Heart left ventricle (tissue), 16 donors: ENCODE measurements around the gene TTC21B. TPM values are rescaled to one million over a fixed set of nuclear protein-coding genes. Genes with fewer than 3 reads are reported as not detected.

Experiments
- ATAC-seq, 4 donors: fragments of 200-7000 bp; cut with Tn5 transposase; one replicate each; pipeline ENCODE4 v1.9.1; 2020 to 2022; ENCODE audit warnings: moderate library complexity in 4 of 4, mild to moderate bottlenecking in 3 of 4, moderate number of reproducible peaks in 1 of 4
- DNase-seq, 5 donors: peaks; one replicate each; pipeline ENCODE4 v3.0.0-alpha.2; 2020
- H3K27ac ChIP-seq, 12 donors: fragments of 200-600 bp; sonication (generic) in 4 of 12; one replicate each; pipeline versions ENCODE4 v1.5.0 to v1.8.0; 2016 to 2022; ENCODE audit warnings: mild to moderate bottlenecking in 2 of 12
- H3K27me3 ChIP-seq, 9 donors: fragments of 200-600 bp; sonication (generic) in 2 of 9; one replicate each; pipeline versions ENCODE4 v1.5.1 to v1.8.0; 2016 to 2022; ENCODE audit warnings: mild to moderate bottlenecking in 3 of 9
- H3K36me3 ChIP-seq, 9 donors: fragments of 200-600 bp; sonication (generic) in 2 of 9; one replicate each; pipeline versions ENCODE4 v1.5.0 to v1.8.0; 2018 to 2022; ENCODE audit warnings: mild to moderate bottlenecking in 2 of 9
- H3K4me1 ChIP-seq, 12 donors: fragments of 200-600 bp; sonication (generic) in 4 of 12; one replicate each; pipeline versions ENCODE4 v1.5.0 to v1.8.0; 2016 to 2022; ENCODE audit warnings: mild to moderate bottlenecking in 3 of 12
- H3K4me3 ChIP-seq, 12 donors: fragments of 200-600 bp; sonication (generic) in 4 of 12; one replicate each; pipeline versions ENCODE4 v1.5.0 to v1.8.0; 2017 to 2022; ENCODE audit warnings: mild to moderate bottlenecking in 9 of 12, moderate library complexity in 4 of 12
- H3K9me3 ChIP-seq, 12 donors: fragments of 200-600 bp; sonication (generic) in 4 of 12; one replicate each; pipeline versions ENCODE4 v1.5.0 to v1.8.0; 2016 to 2022; ENCODE audit warnings: mild to moderate bottlenecking in 1 of 12
- CTCF ChIP-seq, 12 donors: fragments of 200-600 bp; sonication (generic) in 4 of 12; IDR thresholded peaks; one replicate each; pipeline versions ENCODE4 v1.5.0 to v1.8.0; 2018 to 2022; ENCODE audit warnings: antibody characterized with exemption in 12 of 12, mild to moderate bottlenecking in 5 of 12
- POLR2A ChIP-seq, 2 donors: fragments of 450-650 bp; IDR thresholded peaks; one replicate each; pipeline ENCODE4 v1.6.1; 2017; ENCODE audit warnings: antibody characterized with exemption in 2 of 2, mild to moderate bottlenecking in 2 of 2, moderate library complexity in 2 of 2
- WGBS, 4 donors: extraction: QIAGEN DNeasy Blood & Tissue Kit in 2 of 4; methylation state at CpG; one replicate each; pipeline versions ENCODE4 v1.1.5 to v1.1.7; 2013 to 2018; 5-methylcytosine and 5-hydroxymethylcytosine counted together
- intact Hi-C, 10 donors: fragments of 100-400 bp; cut with DNase I; formaldehyde crosslinking; loops; one replicate each; pipeline versions ENCODE4 v1.11.1 to v1.14.2; 2022
- polyA plus RNA-seq, 2 donors: library from polyadenylated mRNA; stranded (reverse); fragments of 200-250 nt; gene quantifications; one replicate each; pipeline ENCODE4 v1.2.3, GENCODE V29; 2013
- total RNA-seq, 9 donors: library from RNA; depleted of rRNA in 2 of 9; stranded (reverse); fragments of >200 nt in 2 of 9; fragmentation: NEBNext Ultra II Directional in 3 of 9; extraction: Animal tissue kit (Norgen Biotek cat#: 25700) in 3 of 9; gene quantifications; one replicate each; pipeline versions ENCODE4 v1.1.0 to v1.2.4, GENCODE V29; 2016 to 2023
- donor health status: ischemic (EF 13 %, LVEDD 7.1; RV severe dilation, severe dysfunction).
- donor health status: healthy with polysubstance abuse.
- donor health status: DM: no; HTN: yes; CAD: no.
- donor health status: DM: no; HTN: no; CAD: no.
- donor health status: ischemic (EF 25% LVEDD 6.9; RV normal size, moderate dysfunction).
- donor health status: ischemic (EF 25% LVEDD 5.7; RV mildly dilated, moderate dysfunction).
- donor health status: healthy.
- donor health status: DM: yes; HTN: yes; CAD: no.
- donor health status: ischemic (EF 35%, LVEDD 5.7; RV mildly dilated, moderate dysfunction).
- donor health status: nonischemic (EF 11% LVEDD 7.7; RV severe dilation, severe dysfunction).
- donor health status: DM: yes; HTN: yes; CAD: no.
- donor health status: PGD.
- donor health status: ischemic (EF 29% LVEDD 5.4; RV normal size, mild dysfunction).
- donor health status: nonischemic (EF 23%, LVEDD 6.1; RV moderate dilation, normal function).

TTC21B gene
- total and polyA plus RNA-seq, 11 donors = 3.7 to 16.1 (median 12.0) TPM

- Histone ChIP-seq H3K4me3 (no peak overlapping the region), H3K27me3 (peaks cover 0 to 4% (median 0%) of the 10 kb centered on the region in 9 donors), H3K27ac (no peak overlapping the region), H3K4me1 (no peaks in the 10 kb centered on the region), H3K9me3 (no peaks in the 10 kb centered on the region), H3K36me3 (no peaks in the 10 kb centered on the region)
- ATAC-seq (no peak), DNase-seq (no peak)
- 89 to 94% (median 92%) methylated on average over 3 of the region's 3 CpGs for WGBS, 4 donors
- intact Hi-C loops = no loop called here
- no peak for TF ChIP-seq POLR2A (IDR thresholded peaks at IDR 0.05)
- no peak for TF ChIP-seq CTCF (IDR thresholded peaks at IDR 0.05)
These were observed 14.2 kb upstream of the TTC21B start for GRCh38 chr2:165967746-165968145.

- Histone ChIP-seq H3K27ac (no peak overlapping the region), H3K4me1 (no peaks in the 10 kb centered on the region), H3K36me3 (no peaks in the 10 kb centered on the region), H3K27me3 (no peaks in the 10 kb centered on the region), H3K9me3 (no peaks in the 10 kb centered on the region), H3K4me3 (no peak overlapping the region)
- TF ChIP-seq CTCF (IDR thresholded peaks at IDR 0.05) = no peak
- no peak for TF ChIP-seq POLR2A (IDR thresholded peaks at IDR 0.05)
- DNase-seq (no peak), ATAC-seq (no peak)
- intact Hi-C loops = no loop called here
- WGBS, 4 donors = 78 to 99% (median 91%) methylated on average over 4 of the region's 4 CpGs
These were observed 8.2 kb upstream of the TTC21B start for GRCh38 chr2:165961818-165962217.

- ATAC-seq = no peak
- WGBS, 4 donors = 75 to 86% (median 81%) methylated on average over 4 of the region's 4 CpGs
- intact Hi-C loops = loop anchor here in 5 of 10 donors (5.0 to 10.0 kb wide), 4 partner anchors 165 to 225 kb away; partner anchors contain the start of gene SCN1A (in 3 of the 5)
These were observed 5.8 kb upstream of the TTC21B start for GRCh38 chr2:165959371-165959770.

More at GRCh38 chr2:165959371-165959770, 5.8 kb upstream of the TTC21B start:
- no peaks in the 10 kb centered on the region for H3K36me3 ChIP-seq
- no peak for DNase-seq
- H3K4me3 ChIP-seq = no peak overlapping the region
- H3K27ac ChIP-seq = no peak overlapping the region
- H3K27me3 ChIP-seq = no peaks in the 10 kb centered on the region
- H3K4me1 ChIP-seq = peaks cover 0 to 9% (median 5%) of the 10 kb centered on the region in 12 donors
- TF ChIP-seq POLR2A (IDR thresholded peaks at IDR 0.05) = no peak
- no peak for TF ChIP-seq CTCF (IDR thresholded peaks at IDR 0.05)
- no peaks in the 10 kb centered on the region for H3K9me3 ChIP-seq
